HG03064 (cell line): ENCODE results near the gene DNAH11.
"Not testable (repeated sequence)": the region's sequence is repeated elsewhere in the genome, so short reads cannot be mapped to it uniquely, and the experiment has no call there.

Source experiments
- ATAC-seq: cut with Tn5 transposase; IDR thresholded peaks from one replicate; pipeline ENCODE4 v1.9.1; 2021; ENCODE audit warnings: low read depth; ENCODE audit not compliant: unreplicated experiment

DNAH11 gene

DNA sequence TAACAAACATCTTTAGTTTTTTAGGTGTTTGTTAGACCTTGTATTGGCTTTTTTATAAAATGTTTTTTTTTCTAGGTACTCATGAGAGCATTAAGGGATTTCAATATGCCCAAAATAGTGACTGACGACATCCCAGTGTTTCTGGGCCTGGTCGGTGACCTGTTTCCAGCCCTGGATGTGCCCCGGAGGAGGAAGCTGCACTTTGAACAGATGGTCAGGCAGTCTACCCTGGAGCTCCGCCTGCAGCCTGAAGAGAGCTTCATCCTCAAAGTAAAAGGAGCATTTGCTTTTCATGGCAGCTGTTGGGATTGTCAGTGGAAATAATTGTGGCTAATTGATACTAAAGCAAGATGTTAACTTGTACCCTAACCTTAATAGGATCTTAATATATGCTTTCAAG is 161.5 kb downstream of the DNAH11 start:
- no peak for ATAC-seq

DNA sequence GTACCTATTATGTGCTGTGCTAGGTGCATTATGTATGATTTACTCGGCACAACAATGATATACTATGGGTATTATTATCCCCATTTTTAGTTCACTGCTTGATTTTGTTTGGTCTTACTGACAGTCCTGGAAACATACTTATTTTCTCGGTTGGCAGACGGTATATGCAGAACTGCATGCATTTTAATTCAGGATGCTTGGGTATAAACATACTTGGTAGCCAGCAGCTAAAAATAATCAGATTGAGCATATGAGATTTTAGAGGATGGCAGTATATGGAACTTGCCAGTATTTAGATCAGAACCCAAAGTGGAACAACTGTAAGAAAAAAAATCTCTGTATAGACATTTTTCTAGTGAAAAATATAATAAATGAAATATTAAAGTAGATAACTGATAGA is 163.3 kb downstream of the DNAH11 start:
- ATAC-seq, result no peak

DNA sequence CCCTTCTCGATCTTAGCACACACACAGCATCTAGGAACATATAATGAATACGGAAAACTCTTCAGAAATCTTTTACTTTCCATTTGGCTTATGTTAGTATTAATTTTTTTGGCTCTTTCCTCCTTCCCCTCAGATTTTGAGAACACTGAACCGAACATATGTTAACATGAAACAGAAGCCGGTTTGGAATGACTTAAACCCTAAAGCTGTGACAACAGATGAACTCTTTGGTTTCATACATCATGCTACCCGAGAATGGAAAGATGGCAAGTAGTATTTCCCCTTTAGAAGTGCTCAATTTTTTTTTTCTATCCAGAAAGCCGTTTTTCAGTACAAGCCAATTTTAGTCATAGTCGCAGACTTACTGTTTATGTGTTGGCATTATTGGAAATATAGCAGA is 164.7 kb downstream of the DNAH11 start:
- ATAC-seq, result no peak

DNA sequence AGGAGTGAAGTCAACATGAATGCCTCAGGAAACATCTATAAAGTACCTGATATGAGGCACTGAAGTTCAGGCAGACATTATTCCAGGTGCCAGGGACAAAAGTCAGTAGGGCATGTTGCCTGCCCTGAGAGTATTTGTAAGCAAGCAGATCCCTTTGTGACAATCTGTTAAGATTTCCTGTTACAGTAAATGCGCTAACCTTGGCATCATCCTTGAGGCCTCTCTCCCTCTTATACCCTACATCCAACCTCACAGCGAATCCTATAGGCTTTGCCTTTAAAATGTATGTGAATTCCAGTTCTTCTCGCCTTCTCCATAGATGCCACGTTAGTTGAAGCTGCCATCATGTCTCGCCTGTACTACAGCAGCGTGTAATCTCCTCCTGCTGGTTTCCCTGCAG is 165.3 kb downstream of the DNAH11 start:
- ATAC-seq, result no peak

DNA sequence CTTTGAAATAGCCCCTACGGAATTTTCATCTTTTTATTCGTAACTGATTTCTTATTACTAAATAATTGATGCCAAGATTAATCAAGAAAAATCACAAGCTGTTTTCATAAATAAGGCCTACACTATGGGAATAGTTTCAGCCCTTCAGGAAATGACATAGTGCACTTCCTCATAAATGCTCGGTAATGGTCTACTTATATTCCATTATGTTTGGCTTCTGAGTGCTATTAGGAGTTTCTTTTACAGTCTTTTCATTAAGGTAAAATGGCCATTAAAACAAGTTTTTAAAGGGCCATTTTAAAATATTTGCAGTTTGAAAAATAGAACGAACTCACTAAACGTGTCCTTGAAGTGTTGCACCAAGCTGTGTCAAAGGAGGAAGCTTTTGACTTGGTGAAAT is 174.5 kb downstream of the DNAH11 start:
- ATAC-seq, result no peak

DNA sequence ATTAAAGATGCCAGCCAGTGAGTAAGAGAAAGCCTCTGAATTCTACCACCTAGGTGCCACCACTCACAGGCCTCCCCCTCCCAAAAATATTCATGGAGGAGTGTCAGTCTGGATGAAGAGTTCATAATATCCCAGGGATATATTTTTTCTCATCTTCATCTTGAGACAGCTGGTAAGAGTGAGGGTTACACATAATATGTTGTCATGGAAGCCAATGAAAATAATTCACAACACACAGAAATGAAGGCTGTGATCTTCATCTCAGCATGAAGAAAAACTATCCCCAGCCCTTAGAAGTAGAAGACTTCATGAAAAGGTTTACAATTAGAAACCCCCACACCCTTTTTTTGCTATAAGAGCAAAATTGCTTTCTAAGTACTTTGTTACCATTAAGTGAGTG is 175.6 kb downstream of the DNAH11 start:
- ATAC-seq, result no peak

DNA sequence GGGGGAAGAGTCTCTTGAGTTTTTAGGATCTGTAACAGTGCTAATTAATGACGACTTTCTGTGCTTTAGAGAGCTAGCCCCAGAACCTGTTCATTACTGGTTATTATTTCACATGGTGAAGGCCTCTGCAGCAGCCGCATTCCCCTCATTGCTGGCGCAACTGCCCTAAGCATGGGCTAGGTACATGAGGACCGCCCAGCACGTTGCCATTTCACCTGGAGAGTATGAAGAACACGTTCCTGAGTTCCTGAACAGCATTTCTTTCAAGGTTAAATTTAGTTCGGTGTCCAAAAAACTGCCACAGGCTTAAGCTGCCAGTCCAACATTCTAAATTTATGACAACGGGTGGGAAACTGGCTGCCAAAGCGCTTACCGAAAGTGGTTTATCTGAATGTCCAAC is 177.0 kb downstream of the DNAH11 start:
- ATAC-seq, result no peak

DNA sequence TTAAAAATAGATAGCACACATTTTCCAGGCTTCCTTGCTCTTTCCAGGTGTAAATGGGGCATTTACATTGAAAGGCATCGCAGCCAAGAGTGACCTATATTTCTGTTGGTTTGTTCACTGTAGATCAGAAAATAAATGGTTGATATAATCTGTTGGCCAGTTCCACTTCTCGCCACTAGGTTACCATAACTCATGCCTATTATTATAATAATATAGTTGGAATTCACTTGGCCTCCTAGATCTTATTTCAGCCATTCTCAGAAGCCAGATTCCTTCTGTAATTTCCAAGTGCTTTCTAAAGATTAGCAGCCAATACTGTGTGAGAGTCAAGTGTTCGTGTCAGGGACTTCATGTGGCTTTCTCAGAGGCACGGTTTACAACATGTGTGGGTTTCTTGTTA is 179.5 kb downstream of the DNAH11 start:
- ATAC-seq, result no peak

DNA sequence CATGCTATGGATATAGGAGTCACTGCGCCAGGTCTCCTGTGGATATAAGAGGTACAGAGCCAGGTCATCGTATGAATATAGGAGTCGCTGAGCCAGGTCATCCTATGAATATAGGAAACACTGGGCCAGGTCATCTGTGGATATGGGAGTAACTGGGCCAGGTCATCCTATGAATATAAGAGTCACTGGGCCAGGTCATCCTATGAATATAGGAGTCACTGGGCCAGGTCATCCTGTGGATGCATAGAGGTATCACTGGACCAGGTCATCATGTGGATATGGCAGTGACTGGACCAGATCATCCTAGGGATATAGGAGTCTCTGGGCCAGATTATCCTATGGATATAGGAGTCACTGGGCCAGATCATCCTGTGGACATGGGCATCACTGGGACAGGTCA is 181.7 kb downstream of the DNAH11 start:
- no peak for ATAC-seq

DNA sequence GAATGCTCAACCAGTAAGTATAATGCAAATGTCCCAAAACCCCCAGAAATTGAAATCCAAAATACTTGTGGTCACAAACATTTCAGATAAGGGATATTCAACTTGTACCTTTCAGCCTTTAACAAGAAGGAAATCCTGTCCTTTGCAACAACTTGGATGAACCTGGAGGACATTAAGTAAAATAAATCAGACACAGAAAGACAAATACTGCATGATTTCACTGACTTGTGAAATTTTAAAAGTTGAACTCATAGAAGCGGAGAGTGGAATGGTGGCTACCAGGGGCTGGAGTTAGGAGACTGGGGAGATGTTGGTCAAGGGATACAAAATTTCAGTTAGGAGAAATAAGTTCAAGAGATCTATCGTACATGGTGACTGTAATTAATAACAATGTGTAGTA is 187.6 kb downstream of the DNAH11 start:
- ATAC-seq, result no peak

DNA sequence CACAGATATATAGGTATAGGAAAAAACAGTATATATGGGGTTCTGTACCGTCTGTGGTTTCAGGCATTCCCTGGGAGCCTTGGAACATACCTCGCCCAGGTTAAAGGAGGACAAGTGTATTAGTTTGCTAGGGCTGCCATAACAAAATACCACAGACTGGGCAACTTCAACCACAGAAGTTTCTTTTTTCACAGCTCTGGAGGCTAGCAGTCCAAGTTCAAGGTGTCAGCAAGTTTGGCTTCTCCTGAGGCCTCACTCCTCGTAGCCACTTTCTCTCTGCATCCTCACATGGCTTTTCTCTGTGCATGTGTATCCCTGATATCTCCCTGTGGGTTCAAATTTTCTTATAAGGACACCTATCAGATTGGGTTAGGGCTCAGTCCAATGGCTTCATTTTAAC is 189.1 kb downstream of the DNAH11 start:
- no peak for ATAC-seq

DNA sequence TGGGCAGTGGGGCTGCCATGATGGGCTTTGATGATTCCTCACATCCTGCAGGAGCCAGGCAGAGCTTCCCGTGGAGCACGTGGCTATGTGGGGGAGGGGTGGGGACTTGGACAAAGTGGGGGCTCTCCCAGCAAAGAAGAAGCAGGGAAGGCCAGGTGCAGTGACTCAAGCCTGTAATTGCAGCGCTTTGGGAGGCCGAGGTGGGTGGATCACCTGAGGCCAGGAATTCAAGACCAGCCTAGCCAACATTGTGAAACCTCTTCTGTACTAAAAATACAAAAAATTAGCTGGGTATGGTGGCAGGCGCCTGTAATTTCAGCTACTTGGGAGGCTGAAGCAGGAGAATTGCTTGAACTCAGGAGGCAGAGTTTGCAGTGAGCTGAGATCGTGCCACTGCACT is 190.1 kb downstream of the DNAH11 start:
- ATAC-seq, result not testable (repeated sequence)

DNA sequence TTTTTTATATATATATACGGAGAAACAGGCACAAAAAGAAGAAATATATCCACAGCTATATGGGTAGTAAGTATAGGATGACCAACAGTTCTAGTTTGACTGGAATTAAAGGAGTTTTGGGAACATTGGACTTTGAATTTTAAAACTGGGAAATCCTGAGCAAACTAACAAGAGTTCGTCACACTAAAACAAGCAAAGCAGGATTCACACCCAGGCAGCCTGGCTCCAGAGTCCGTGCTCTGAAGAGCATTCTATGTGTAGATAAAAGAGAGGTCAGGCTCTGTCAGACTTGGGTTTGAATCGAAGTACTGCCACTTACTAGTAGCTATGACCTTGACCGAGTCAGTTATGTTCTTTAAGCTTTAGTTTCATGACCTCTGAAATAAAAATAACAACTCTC is 191.0 kb downstream of the DNAH11 start:
- ATAC-seq, result no peak

DNA sequence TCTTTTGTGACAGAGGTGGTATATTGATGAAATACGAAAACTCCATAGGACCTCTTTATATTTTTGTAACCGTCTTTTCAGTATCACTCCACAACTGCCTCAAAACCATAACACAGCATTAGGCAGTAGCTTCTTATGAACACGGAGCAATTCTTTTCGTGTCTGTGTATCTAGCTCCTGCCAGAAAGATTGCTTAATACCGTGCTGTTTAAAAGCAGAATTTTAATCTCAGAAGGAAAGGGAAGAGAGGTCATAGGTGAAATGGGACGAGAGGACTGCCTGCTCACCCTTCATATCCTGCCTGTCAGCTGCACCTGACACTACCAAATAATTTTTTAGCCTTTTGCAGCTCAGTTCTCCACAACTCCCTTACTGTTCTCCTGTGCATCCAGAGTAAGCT is 200.7 kb downstream of the DNAH11 start:
- no peak for ATAC-seq

DNA sequence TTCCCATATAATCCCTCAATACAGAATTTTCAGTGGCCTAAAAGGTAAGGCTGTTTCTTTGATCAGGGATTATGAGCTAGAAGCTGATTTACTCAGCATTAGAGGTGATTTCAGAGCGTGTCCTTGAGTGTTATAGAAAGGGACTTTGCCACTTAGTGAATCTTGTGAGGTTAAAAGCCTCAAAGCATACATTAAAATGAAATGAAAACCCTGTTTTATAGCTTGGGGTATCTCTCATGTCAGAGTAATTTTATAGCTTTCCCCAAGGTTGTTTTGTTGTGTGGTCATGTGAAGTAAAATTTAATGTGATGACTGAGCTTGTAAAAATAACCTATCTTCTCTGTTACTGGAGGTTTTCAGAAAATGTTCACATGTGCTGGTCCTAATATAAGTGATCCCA is 204.1 kb downstream of the DNAH11 start:
- no peak for ATAC-seq

DNA sequence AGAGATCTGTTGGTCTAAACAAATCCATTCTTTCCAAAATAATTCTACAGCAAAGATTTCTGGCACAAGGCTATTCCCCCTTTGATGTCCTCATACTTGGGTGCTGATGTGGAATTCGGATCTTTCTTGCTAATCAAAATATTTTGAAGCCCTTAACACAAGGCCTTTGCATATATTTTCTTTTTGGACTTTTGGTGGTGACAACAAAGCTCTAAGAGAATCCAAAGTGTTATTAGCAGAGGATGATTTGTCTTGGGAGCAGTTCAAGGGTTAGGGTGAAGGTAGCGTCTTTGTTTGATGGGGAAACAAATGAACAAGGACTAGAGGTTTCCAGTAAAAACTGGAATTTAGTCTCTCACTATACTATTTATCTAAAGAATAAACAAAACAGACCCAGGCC is 205.0 kb downstream of the DNAH11 start:
- ATAC-seq, result no peak

DNA sequence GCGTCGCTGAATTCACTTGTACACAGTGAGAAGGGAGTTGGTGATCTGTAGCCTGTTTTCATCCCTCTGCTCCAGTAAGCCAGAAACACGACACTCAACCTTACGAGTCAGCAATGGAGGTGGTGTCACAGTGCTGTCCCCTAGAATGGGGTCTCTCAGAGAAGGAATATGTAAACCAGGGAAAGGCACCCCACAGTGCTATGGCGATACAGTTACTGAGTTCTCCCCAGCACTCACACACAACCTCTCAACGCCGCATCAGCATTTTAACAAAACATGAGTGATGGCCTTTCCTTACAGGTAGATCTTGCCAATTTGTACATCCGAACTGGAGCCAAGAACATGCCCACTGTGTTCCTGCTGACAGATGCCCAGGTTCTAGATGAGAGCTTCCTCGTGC is 206.5 kb downstream of the DNAH11 start:
- no peak for ATAC-seq

DNA sequence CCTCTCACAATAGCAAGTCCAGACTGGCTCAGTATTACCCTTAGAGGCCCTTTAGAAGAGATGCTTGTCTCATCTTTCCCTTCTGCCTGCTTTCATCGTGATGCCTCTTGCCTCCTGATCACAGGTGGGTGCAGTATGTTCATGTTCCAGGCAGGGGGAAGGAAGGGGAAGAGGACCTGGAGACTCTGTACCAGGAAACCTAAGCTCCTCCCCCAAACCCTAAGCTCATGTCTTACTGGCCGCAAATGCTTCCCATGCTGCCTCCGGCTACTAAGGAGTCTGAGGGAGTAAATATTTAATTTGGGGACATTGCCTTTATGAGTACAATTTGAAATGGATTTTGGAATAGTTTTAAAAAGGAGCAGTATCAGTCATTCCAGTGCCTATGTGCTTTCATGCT is 210.2 kb downstream of the DNAH11 start:
- no peak for ATAC-seq

DNA sequence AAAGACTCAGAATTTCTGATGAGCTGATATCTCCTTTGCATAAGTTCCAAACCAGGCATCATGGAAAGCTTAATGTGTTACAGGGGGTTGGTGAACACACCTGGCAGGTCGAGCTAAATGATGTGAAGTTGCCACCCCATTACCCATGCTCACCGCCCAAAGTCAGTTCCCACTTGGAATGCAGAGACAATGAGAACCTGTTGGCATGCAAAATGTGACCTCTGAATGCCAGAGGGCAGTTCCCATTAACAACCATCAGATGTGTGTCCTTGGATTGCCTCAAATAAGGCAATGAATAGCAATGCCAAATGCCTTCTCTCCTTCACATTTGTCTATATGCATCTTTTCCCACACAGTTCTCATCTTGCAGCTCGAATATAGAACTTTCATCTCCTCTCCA is 212.1 kb downstream of the DNAH11 start:
- no peak for ATAC-seq

DNA sequence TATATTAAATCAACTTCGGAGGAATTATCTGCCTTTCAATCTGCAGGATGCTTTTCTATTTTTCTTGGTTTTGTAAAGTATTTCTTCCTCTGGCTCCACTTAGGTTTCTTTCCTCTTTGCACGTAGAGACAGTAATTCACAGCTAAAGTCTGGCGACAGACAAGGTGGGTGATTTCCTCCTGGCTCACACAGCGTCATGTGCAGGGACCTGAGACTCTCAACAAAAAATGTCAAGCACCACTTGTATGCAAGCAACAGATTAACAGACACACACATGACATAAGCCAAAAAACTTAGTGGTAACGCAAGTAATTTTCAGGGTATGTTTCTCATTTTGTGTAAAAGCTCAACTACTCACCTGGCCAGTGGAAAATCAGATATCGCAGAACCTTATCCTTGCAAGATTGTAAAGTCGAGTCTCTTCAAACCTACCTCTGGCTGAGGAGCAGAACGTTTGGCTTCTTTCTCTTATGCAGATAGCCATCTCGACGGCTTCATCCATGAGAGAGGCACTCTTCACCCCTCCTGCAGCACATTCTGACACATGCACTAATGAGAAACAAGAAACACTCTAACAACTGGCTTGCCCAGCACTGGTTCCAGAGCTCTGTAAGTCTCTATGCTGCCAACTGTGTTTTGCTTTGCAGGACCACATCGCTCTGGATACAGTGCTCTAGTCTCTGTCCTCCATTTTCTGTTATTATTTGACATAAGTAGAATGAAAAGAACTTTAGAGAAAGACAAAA is 214.9 kb downstream of the DNAH11 start:
- no peak for ATAC-seq

DNA sequence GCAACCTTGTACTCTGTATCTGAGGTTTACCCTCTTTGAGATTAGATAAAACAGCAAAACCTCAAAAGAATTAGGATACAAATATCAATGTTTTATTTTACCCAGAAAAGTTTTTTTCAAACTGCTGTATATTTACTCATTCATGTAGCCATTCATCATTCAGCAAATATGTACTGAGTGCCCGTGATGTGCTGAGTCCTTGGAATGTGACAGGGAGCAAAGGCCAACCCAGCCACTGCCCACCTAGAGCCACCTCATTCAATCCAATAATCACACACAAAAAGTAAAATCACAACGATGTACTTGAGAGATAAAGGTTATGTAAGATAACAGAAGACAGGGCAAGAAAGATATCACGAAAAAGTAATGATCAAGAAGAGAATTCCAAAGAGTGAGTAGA is 215.4 kb downstream of the DNAH11 start:
- no peak for ATAC-seq

DNA sequence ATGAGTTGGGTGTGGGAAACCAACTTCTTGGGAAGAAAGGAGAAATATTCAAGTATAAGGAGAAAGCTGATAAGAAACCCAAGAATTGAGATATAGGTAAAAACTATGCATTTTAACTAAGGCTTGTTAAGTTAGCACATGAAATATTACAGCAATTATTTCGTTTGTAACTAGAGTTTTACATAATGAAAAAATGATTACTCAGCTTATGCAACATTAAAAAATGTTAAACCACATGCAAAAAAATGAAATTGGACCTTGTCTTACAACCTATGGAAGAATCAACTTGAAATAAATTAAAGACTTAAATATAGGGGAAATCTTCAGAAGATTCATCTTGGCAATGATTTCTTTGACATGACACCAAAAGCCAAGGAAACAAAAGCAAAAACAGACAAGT is 219.6 kb downstream of the DNAH11 start:
- ATAC-seq, result no peak

DNA sequence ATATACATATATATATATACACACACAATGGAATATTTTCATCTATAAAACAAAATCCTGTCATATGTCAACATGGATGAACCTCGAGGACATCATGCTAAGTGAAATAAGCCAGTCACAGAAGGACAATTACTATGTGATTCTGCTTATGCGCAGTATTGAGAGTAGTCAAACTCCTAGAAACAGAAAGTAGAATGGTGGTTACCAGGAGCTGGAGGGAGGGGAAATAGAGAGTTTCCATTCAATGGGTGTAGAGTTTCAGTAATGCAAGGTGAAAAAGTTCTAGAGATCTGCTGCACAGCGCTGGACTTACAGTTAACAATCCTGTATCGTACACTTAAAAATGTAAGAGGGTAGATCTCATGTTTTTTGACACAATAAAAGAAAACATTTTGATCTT is 221.0 kb downstream of the DNAH11 start:
- no peak for ATAC-seq
